ENCODE results near the gene DISC1.
A peak's percentile ranks its signal among the peaks of the same experiment; 100 is the strongest.
"Not testable (repeated sequence)": the region's sequence is repeated elsewhere in the genome, so short reads cannot be mapped to it uniquely, and the experiment has no call there.

DISC1 gene

GRCh38 chr1:231626535-231626950 lies at the start of gene DISC1:
DISC1 (plus strand) TSS chr1:231626790; CDS start chr1:231626868, 78 bp downstream.
- DNase-seq: peak; percentile 81 to 82

GRCh38 chr1:231576804-231577718 lies 49.5 kb upstream of the DISC1 start:
- DNase-seq: no peak

GRCh38 chr1:231580874-231581273 lies 45.7 kb upstream of the DISC1 start:
- no peak for DNase-seq

GRCh38 chr1:231581859-231582258 lies 44.7 kb upstream of the DISC1 start:
- no peak for DNase-seq

- no peak for DNase-seq
Observed at GRCh38 chr1:231583376-231583775, 43.2 kb upstream of the DISC1 start.

GRCh38 chr1:231584117-231584516 lies 42.5 kb upstream of the DISC1 start:
- DNase-seq: peak; percentile 53 to 58

GRCh38 chr1:231584921-231585320 lies 41.7 kb upstream of the DISC1 start:
- no peak for DNase-seq

GRCh38 chr1:231590453-231591198 lies 36.0 kb upstream of the DISC1 start:
- peak; percentile 72 to 84 for DNase-seq

GRCh38 chr1:231591466-231591865 lies 35.1 kb upstream of the DISC1 start:
- DNase-seq: no peak

- no peak for DNase-seq
Observed at GRCh38 chr1:231592809-231593208, 33.8 kb upstream of the DISC1 start.

- DNase-seq: not testable (repeated sequence)
Observed at GRCh38 chr1:231593264-231593663, 33.3 kb upstream of the DISC1 start.

- DNase-seq: no peak
Observed at GRCh38 chr1:231594123-231594522, 32.5 kb upstream of the DISC1 start.

- no peak for DNase-seq
Observed at GRCh38 chr1:231594749-231595148, 31.8 kb upstream of the DISC1 start.

GRCh38 chr1:231596337-231596791 lies 30.2 kb upstream of the DISC1 start:
- DNase-seq: no peak

- no peak for DNase-seq
Observed at GRCh38 chr1:231597971-231598370, 28.6 kb upstream of the DISC1 start.

- no peak for DNase-seq
Observed at GRCh38 chr1:231600458-231600976, 26.1 kb upstream of the DISC1 start.

GRCh38 chr1:231601824-231602672 lies 24.5 kb upstream of the DISC1 start:
- DNase-seq: no peak

GRCh38 chr1:231602673-231602984 lies 24.0 kb upstream of the DISC1 start:
- no peak for DNase-seq

- DNase-seq: peak; percentile 71 to 76
Observed at GRCh38 chr1:231603598-231604275, 22.9 kb upstream of the DISC1 start.

GRCh38 chr1:231604276-231604621 lies 22.3 kb upstream of the DISC1 start:
- no peak for DNase-seq

- DNase-seq: no peak
Observed at GRCh38 chr1:231605149-231606100, 21.2 kb upstream of the DISC1 start.

Data from AML-193 (cell line).